ENCODE data around the gene MCCD1. TPM values are rescaled to one million over a fixed set of nuclear protein-coding genes. Genes with fewer than 3 reads are reported as not detected.
"Not testable (repeated sequence)": the region's sequence is repeated elsewhere in the genome, so short reads cannot be mapped to it uniquely, and the experiment has no call there.

Gene MCCD1
- total and polyA plus RNA-seq, 5 donors, result not detected

DNA sequence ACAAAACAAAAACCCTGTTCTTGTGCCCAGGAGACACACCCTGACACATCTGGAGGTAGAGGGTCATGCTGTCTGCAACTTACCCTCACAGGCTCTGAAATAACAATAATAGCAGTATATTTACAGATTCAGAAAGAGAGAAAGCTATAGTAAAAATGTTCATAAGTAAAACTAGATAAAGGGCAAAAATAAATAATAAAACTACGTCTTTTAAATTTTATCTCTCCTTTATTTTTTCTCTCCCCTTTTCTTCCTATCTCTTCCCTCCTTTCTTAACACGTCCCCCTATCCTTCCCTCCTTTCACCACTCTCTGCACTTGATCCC, 35.2 kb upstream of the MCCD1 start:
- not testable (repeated sequence) for DNase-seq; H3K4me1 ChIP-seq (ENCODE audit: control insufficient read depth, insufficient read depth, low read length); H3K9me3 ChIP-seq (ENCODE audit: control insufficient read depth, low read length); H3K4me3 ChIP-seq (ENCODE audit: low read length); H3K27ac ChIP-seq (ENCODE audit: low read length); H3K27me3 ChIP-seq (ENCODE audit: control insufficient read depth, insufficient read depth); ATAC-seq
- intact Hi-C loops (cut with DNase I), result loop anchor here in 1 of 4 donors (5.0 kb wide), 1 partner anchor 39 kb away; no protein-coding TSS in a partner anchor
- WGBS, result under 1% methylated on average over 2 of the region's 2 CpGs

- intact Hi-C loops (cut with DNase I), result loop anchor here in 1 of 4 donors (5.0 kb wide), 1 partner anchor 38 kb away; no protein-coding TSS in a partner anchor
- WGBS, result under 1% methylated on average over 58 of the region's 58 CpGs
- peak; percentile 84 to 88 for ATAC-seq
- H3K27me3 ChIP-seq (ENCODE audit: control insufficient read depth, insufficient read depth), result no peaks in the 10 kb centered on the region
- peak overlapping the region; percentile 87 for H3K27ac ChIP-seq (ENCODE audit: low read length)
- H3K9me3 ChIP-seq (ENCODE audit: control insufficient read depth, low read length), result no peaks in the 10 kb centered on the region
- no peaks in the 10 kb centered on the region for H3K4me1 ChIP-seq (ENCODE audit: control insufficient read depth, insufficient read depth, low read length)
- DNase-seq, result peak; percentile 82 to 94 (median 92)
- H3K4me3 ChIP-seq (ENCODE audit: low read length), result peak overlapping the region; percentile 83
These were observed 34.7 kb upstream of the MCCD1 start for GRCh38 chr6:31493875-31494694.

DNA sequence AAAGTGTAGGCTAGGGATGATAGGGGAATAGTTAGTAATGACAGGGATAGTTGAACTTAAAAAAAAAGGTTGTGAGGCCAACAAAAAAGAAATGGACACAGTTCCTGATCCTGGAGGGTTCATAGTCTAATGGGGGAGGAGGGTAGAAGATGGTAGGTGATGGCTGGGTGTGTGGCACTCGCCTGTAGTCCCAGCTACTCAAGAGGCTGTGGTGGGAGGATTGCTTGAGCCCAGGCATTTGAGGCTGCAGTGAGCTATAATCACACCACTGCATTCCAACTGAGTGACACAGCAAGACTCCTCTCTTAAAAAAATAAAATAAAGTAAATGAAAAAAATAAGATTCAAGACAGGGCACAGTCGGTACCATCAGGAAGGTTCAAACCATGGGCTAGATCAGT, 33.2 kb upstream of the MCCD1 start:
- no peaks in the 10 kb centered on the region for H3K27me3 ChIP-seq (ENCODE audit: control insufficient read depth, insufficient read depth)
- 71% methylated on average over 2 of the region's 2 CpGs for WGBS
- no peaks in the 10 kb centered on the region for H3K4me1 ChIP-seq (ENCODE audit: control insufficient read depth, insufficient read depth, low read length)
- no peaks in the 10 kb centered on the region for H3K9me3 ChIP-seq (ENCODE audit: control insufficient read depth, low read length)
- ATAC-seq (no peak), DNase-seq (no peak)
- intact Hi-C loops (cut with DNase I), result no loop called here
- H3K27ac ChIP-seq (ENCODE audit: low read length), result no peak overlapping the region
- no peak overlapping the region for H3K4me3 ChIP-seq (ENCODE audit: low read length)

DNA sequence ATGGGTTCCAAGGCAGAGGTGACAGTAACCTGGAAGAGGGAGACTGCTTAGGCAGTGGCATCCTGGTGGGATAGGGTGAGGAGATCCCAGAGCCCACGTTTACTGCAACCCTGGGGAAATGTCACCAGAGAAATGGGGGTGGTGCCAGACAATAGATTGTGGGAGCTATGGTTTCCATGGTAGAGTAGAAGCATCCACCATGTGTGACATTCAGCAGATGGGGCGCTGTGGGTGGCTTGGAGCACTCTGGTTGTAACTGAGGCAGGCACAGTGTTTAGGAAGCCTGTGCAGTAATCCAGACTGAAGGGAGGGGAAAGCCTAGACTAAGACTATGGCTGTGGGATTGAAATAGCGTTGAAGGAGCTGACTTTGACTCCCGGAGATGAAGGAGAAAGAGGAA, 31.9 kb upstream of the MCCD1 start:
- H3K27ac ChIP-seq (ENCODE audit: low read length); DNase-seq; intact Hi-C loops (cut with DNase I); ATAC-seq; H3K9me3 ChIP-seq (ENCODE audit: control insufficient read depth, low read length); H3K4me1 ChIP-seq (ENCODE audit: control insufficient read depth, insufficient read depth, low read length); H3K4me3 ChIP-seq (ENCODE audit: low read length); H3K27me3 ChIP-seq (ENCODE audit: control insufficient read depth, insufficient read depth): not testable (repeated sequence)
- 54% methylated on average over 4 of the region's 4 CpGs for WGBS

GRCh38 chr6:31497531-31498476, 31.0 kb upstream of the MCCD1 start, which contains the start of gene MICB:
MICB (plus strand) TSS chr6:31498145; CDS start chr6:31498194, 49 bp downstream.
- 1% methylated on average over 64 of the region's 64 CpGs for WGBS
- H3K27ac ChIP-seq (ENCODE audit: low read length), result peak within 1 kb of the TSS; percentile 19
- intact Hi-C loops (cut with DNase I), result no loop called here
- H3K4me1 ChIP-seq (ENCODE audit: control insufficient read depth, insufficient read depth, low read length), result no peaks in the 10 kb centered on the region
- no peaks in the 10 kb centered on the region for H3K27me3 ChIP-seq (ENCODE audit: control insufficient read depth, insufficient read depth)
- ATAC-seq (peak; percentile 79 to 81), DNase-seq (peak; percentile 76 to 91 (median 86))
- H3K4me3 ChIP-seq (ENCODE audit: low read length), result peak within 1 kb of the TSS; percentile 92
- no peaks in the 10 kb centered on the region for H3K9me3 ChIP-seq (ENCODE audit: control insufficient read depth, low read length)

DNA sequence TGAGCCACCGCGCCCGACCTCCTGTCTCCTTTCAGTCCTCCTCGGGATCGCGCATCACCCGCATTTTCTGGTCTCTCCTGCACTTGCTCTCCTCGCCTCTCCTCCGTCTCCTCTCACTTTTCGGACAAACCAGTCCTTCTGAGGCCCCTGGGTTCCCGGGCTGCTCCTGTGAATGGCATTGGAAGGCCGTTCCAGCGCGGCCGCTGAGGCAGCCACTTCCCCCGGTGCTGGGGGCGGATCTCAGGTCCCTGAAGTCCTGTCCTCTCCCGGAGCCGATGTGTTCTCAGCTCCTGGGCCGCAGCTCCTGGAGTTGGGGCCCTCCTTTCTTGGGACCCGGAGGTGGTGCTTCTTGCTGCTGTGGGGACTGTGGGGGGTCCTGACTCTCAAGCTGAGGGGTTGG, 30.0 kb upstream of the MCCD1 start:
- 12% methylated on average over 21 of the region's 21 CpGs for WGBS
- Histone ChIP-seq H3K4me3 (ENCODE audit: low read length) (no peak overlapping the region), H3K4me1 (ENCODE audit: control insufficient read depth, insufficient read depth, low read length) (no peaks in the 10 kb centered on the region), H3K9me3 (ENCODE audit: control insufficient read depth, low read length) (no peaks in the 10 kb centered on the region), H3K27ac (ENCODE audit: low read length) (no peak overlapping the region), H3K27me3 (ENCODE audit: control insufficient read depth, insufficient read depth) (no peaks in the 10 kb centered on the region)
- intact Hi-C loops (cut with DNase I), result no loop called here
- DNase-seq, result no peak
- ATAC-seq, result no peak

- H3K9me3 ChIP-seq (ENCODE audit: control insufficient read depth, low read length); H3K27ac ChIP-seq (ENCODE audit: low read length); DNase-seq; H3K4me3 ChIP-seq (ENCODE audit: low read length); ATAC-seq; intact Hi-C loops (cut with DNase I); H3K4me1 ChIP-seq (ENCODE audit: control insufficient read depth, insufficient read depth, low read length); H3K27me3 ChIP-seq (ENCODE audit: control insufficient read depth, insufficient read depth): not testable (repeated sequence)
- WGBS, result 86% methylated on average over 1 of the region's 2 CpGs
These were observed 29.1 kb upstream of the MCCD1 start for GRCh38 chr6:31499648-31500047.

- H3K27me3 ChIP-seq (ENCODE audit: control insufficient read depth, insufficient read depth), result no peaks in the 10 kb centered on the region
- no peaks in the 10 kb centered on the region for H3K4me1 ChIP-seq (ENCODE audit: control insufficient read depth, insufficient read depth, low read length)
- intact Hi-C loops (cut with DNase I), result no loop called here
- H3K9me3 ChIP-seq (ENCODE audit: control insufficient read depth, low read length), result no peaks in the 10 kb centered on the region
- DNase-seq (no peak), ATAC-seq (no peak)
- H3K27ac ChIP-seq (ENCODE audit: low read length), result no peak overlapping the region
- no peak overlapping the region for H3K4me3 ChIP-seq (ENCODE audit: low read length)
These were observed 26.2 kb upstream of the MCCD1 start for GRCh38 chr6:31502586-31502985.

DNA sequence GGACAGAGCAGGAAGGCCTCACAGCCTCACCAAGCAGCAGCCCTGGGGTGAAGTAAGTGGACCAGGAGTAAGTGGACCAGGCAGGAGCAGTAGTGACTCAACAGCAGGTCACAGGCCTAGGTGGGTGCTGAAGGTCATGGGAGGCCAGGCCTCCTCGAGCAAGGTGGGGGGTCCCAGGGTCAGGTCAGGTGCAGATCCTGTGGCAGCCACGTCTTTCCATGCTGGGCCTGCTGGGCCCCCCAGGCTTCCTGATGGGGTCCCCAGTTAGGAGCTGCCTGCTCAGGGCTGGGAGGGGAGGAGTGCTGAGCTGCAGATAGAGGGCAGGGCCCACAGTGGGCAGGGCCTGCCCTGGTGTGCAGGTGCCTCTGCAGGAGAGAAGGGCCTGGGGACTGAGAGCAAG, 19.7 kb upstream of the MCCD1 start:
- intact Hi-C loops (cut with DNase I); H3K4me1 ChIP-seq (ENCODE audit: control insufficient read depth, insufficient read depth, low read length); H3K4me3 ChIP-seq (ENCODE audit: low read length); H3K9me3 ChIP-seq (ENCODE audit: control insufficient read depth, low read length); H3K27ac ChIP-seq (ENCODE audit: low read length); DNase-seq; H3K27me3 ChIP-seq (ENCODE audit: control insufficient read depth, insufficient read depth): not testable (repeated sequence)
- 47% methylated on average over 2 of the region's 2 CpGs for WGBS
- ATAC-seq, result peak in 1 of 2 donors; percentile 27

DNA sequence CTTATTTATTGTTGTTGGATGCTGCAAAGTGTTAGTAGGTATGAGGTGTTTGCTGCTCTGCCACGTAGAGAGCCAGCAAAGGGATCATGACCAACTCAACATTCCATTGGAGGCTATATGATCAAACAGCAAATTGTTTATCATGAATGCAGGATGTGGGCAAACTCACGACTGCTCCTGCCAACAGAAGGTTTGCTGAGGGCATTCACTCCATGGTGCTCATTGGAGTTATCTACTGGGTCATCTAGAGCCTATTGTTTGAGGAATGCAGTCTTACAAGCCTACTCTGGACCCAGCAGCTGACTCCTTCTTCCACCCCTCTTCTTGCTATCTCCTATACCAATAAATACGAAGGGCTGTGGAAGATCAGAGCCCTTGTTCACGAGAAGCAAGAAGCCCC, 18.8 kb upstream of the MCCD1 start:
- H3K4me3 ChIP-seq (ENCODE audit: low read length), result no peak overlapping the region
- WGBS, result 73% methylated on average over 4 of the region's 4 CpGs
- H3K27me3 ChIP-seq (ENCODE audit: control insufficient read depth, insufficient read depth), result no peaks in the 10 kb centered on the region
- ATAC-seq (no peak), DNase-seq (no peak)
- no peaks in the 10 kb centered on the region for H3K9me3 ChIP-seq (ENCODE audit: control insufficient read depth, low read length)
- H3K4me1 ChIP-seq (ENCODE audit: control insufficient read depth, insufficient read depth, low read length), result no peaks in the 10 kb centered on the region
- no peak overlapping the region for H3K27ac ChIP-seq (ENCODE audit: low read length)
- intact Hi-C loops (cut with DNase I), result no loop called here
